ENCODE measurements around the gene SERPINE1. TPM values are rescaled to one million over a fixed set of nuclear protein-coding genes. Genes with fewer than 3 reads are reported as not detected.
A peak's percentile ranks its signal among the peaks of the same experiment; 100 is the strongest.

Gene SERPINE1
- total RNA-seq, 1 experiment from 2014 or later = 12.8 TPM

DNA sequence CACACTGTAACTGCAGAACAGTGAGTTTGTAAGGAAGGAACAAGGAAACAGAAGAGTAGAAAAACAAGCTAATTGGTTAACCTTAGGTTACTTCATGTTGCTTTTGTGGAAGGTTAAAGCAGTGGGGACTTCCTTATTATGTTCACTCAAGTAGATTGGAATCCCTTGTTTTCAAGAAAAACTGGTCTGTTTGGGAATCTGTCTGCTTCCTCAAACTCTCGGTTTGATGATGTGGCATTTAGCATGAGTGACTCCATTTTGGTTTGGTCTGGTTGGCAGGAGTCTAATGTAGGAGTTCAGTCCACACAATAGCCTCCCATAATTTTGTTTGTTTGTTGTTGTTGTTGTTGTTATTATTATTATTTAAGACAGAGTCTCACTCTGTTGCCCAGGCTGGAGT is 45.5 kb upstream of the SERPINE1 start:
- Histone ChIP-seq H3K4me3 (replicated peaks in 1 of 2; ENCODE audit: low read depth in 1 of 2, low read length in 2 of 2) (no peak overlapping the region), H3K9me3 (ENCODE audit: control insufficient read depth in 1 of 2, insufficient read depth in 1 of 2, low read depth in 1 of 2, low read length in 2 of 2) (no peaks in the 10 kb centered on the region), H3K9me2 (ENCODE audit: insufficient read depth) (no peaks in the 10 kb centered on the region), H3K27me3 (ENCODE audit: insufficient read depth, low read length) (no peaks in the 10 kb centered on the region), H2AFZ (ENCODE audit: low read depth, low read length, poor library complexity, severe bottlenecking) (no peak overlapping the region), H3K79me2 (ENCODE audit: insufficient read depth, low read length) (peaks cover 9% of the 10 kb centered on the region), H3K9ac (ENCODE audit: low read length) (no peak overlapping the region), H4K20me1 (ENCODE audit: insufficient read depth) (no peaks in the 10 kb centered on the region), H3K27ac (ENCODE audit: low read depth, low read length) (no peak overlapping the region), H3K36me3 (ENCODE audit: control insufficient read depth in 1 of 2, insufficient read depth in 2 of 2, low read length in 2 of 2) (no peaks in the 10 kb centered on the region), H3K4me2 (ENCODE audit: low read length) (no peak overlapping the region), H3K4me1 (ENCODE audit: control insufficient read depth in 1 of 2, insufficient read depth in 2 of 2, low read length in 2 of 2) (peaks cover 7 to 31% of the 10 kb centered on the region in 2 experiments)
- no peak for TF ChIP-seq FOSL1 (IDR thresholded peaks at IDR 0.05; ENCODE audit: low read depth)
- TF ChIP-seq CBX3 (IDR thresholded peaks at IDR 0.05; ENCODE audit: low read depth) = no peak
- TF ChIP-seq EZH2 (IDR thresholded peaks at IDR 0.05) = no peak
- POLR2A ChIA-PET = no interaction called here
- intact Hi-C loops (cut with micrococcal nuclease) = no loop called here
- ATAC-seq (no peak), DNase-seq (ENCODE audit: low read depth, low spot score) (no peak)
- CTCF ChIA-PET = interaction anchor here (1.4 kb wide), 1 partner anchor 13 kb away, joined by 6 read pairs; no protein-coding TSS in a partner anchor
- RAD21 ChIA-PET (ENCODE audit: low non-redundant PET in 1 of 2, low total read pairs in 2 of 2, uncharacterized antibody in 2 of 2, unreplicated experiment in 2 of 2) = no interaction called here
- BruUV-seq (replicated peaks) = no TSS peak

DNA sequence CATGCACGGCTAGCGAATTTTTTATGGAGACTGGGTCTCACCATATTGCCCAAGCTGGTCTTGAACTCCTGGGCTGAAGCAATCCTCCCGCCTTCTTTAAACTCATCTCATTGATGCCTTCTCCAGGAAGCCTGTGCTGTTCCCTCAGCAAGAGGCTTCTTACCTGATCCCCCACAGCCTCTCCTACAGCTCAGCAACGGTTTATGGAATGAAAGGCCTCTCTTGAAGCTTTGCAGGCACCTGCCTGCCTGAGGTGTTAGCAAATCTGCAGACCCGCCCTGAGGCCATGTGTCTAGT is 42.1 kb upstream of the SERPINE1 start:
- H3K9ac ChIP-seq (ENCODE audit: low read length) = peak overlapping the region; percentile 88
- peak overlapping the region; percentile 74 for H3K27ac ChIP-seq (ENCODE audit: low read depth, low read length)
- peaks cover 5 to 6% of the 10 kb centered on the region in 2 experiments; a peak in 3 of 4 replicates for H3K36me3 ChIP-seq (ENCODE audit: control insufficient read depth in 1 of 2, insufficient read depth in 2 of 2, low read length in 2 of 2)
- peaks cover 17% of the 10 kb centered on the region for H3K79me2 ChIP-seq (ENCODE audit: insufficient read depth, low read length)
- no TSS peak for BruUV-seq (replicated peaks)
- DNase-seq (ENCODE audit: low read depth, low spot score) = no peak
- H3K27me3 ChIP-seq (ENCODE audit: insufficient read depth, low read length) = no peaks in the 10 kb centered on the region
- POLR2A ChIA-PET = interaction anchor here (0.6 to 2.4 kb wide), 6 partner anchors 12 to 656 kb away, joined by 3 to 9 read pairs (median 4); partner anchors contain the start of genes MEPCE and SERPINE1
- H2AFZ ChIP-seq (ENCODE audit: low read depth, low read length, poor library complexity, severe bottlenecking) = no peak overlapping the region
- H3K9me3 ChIP-seq (ENCODE audit: control insufficient read depth in 1 of 2, insufficient read depth in 1 of 2, low read depth in 1 of 2, low read length in 2 of 2) = no peaks in the 10 kb centered on the region
- intact Hi-C loops (cut with micrococcal nuclease) = no loop called here
- RAD21 ChIA-PET (ENCODE audit: low non-redundant PET in 1 of 2, low total read pairs in 2 of 2, uncharacterized antibody in 2 of 2, unreplicated experiment in 2 of 2) = interaction anchor here (0.6 to 0.7 kb wide), 2 partner anchors 373 to 379 kb away, joined by 3 to 7 read pairs; no protein-coding TSS in a partner anchor
- CTCF ChIA-PET = interaction anchor here (0.6 to 3.1 kb wide), 5 partner anchors 9 to 190 kb away, joined by 3 to 14 read pairs (median 4); no protein-coding TSS in a partner anchor
- no peak for ATAC-seq
- no peaks in the 10 kb centered on the region for H3K9me2 ChIP-seq (ENCODE audit: insufficient read depth)
- H3K4me2 ChIP-seq (ENCODE audit: low read length) = peak overlapping the region; percentile 96
- TF ChIP-seq SP1 (IDR thresholded peaks at IDR 0.05; ENCODE audit: low read depth) (no peak), EZH2 (IDR thresholded peaks at IDR 0.05) (no peak), EGR1 (IDR thresholded peaks at IDR 0.05; ENCODE audit: low read depth) (no peak), CBX3 (IDR thresholded peaks at IDR 0.05; ENCODE audit: low read depth) (no peak), TCF7L2 (IDR thresholded peaks at IDR 0.05; ENCODE audit: borderline replicate concordance, extremely low read depth, insufficient read depth, insufficient read length) (no peak), ELF1 (IDR thresholded peaks at IDR 0.05; ENCODE audit: borderline replicate concordance, low read depth) (no peak), JUND (IDR thresholded peaks at IDR 0.05) (no peak), ZNF274 (IDR thresholded peaks at IDR 0.05; ENCODE audit: low read depth, low read length) (no peak), EZH2phosphoT487 (IDR thresholded peaks at IDR 0.05; ENCODE audit: borderline replicate concordance) (no peak), ZFX (IDR thresholded peaks at IDR 0.05) (no peak), POLR2AphosphoS5 (IDR thresholded peaks at IDR 0.05; ENCODE audit: low read depth, low read length) (no peak), SRF (IDR thresholded peaks at IDR 0.05; ENCODE audit: low read depth) (no peak), CEBPB (IDR thresholded peaks at IDR 0.05; ENCODE audit: low read depth) (no peak), YY1 (IDR thresholded peaks at IDR 0.05; ENCODE audit: extremely low read depth, insufficient replicate concordance, low read depth, low read length) (no peak)
- TF ChIP-seq, protein P1, sequence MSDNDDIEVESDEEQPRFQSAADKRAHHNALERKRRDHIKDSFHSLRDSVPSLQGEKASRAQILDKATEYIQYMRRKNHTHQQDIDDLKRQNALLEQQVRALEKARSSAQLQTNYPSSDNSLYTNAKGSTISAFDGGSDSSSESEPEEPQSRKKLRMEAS (IDR thresholded peaks at IDR 0.05) = no peak
- TF ChIP-seq, protein P2, sequence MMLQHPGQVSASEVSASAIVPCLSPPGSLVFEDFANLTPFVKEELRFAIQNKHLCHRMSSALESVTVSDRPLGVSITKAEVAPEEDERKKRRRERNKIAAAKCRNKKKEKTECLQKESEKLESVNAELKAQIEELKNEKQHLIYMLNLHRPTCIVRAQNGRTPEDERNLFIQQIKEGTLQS (IDR thresholded peaks at IDR 0.05) = no peak
- H4K20me1 ChIP-seq (ENCODE audit: insufficient read depth) = no peaks in the 10 kb centered on the region
- H3K4me1 ChIP-seq (ENCODE audit: control insufficient read depth in 1 of 2, insufficient read depth in 2 of 2, low read length in 2 of 2) = peaks cover 9 to 26% of the 10 kb centered on the region in 2 experiments
- H3K4me3 ChIP-seq (replicated peaks in 1 of 2; ENCODE audit: low read depth in 1 of 2, low read length in 2 of 2) = peak overlapping the region; percentile 87 to 90
